ENCODE measurements around the gene CYP2F1.
"Not testable (repeated sequence)": the region's sequence is repeated elsewhere in the genome, so short reads cannot be mapped to it uniquely, and the experiment has no call there.

Gene CYP2F1

GRCh38 chr19:41114132-41114531 is at the start of gene CYP2F1:
TSS of gene CYP2F1 (plus strand) at chr19:41114432. CDS start at chr19:41116189, 1,757 bp downstream.
- FAIRE-seq = no peak

GRCh38 chr19:41064974-41065569 is 49.2 kb upstream of the CYP2F1 start:
- FAIRE-seq = peak; percentile 68

GRCh38 chr19:41076286-41076685 is 37.9 kb upstream of the CYP2F1 start:
- no peak for FAIRE-seq

GRCh38 chr19:41083516-41083915 is 30.7 kb upstream of the CYP2F1 start:
- no peak for FAIRE-seq

- FAIRE-seq = no peak
Observed at GRCh38 chr19:41085748-41086415, 28.4 kb upstream of the CYP2F1 start.

- no peak for FAIRE-seq
Observed at GRCh38 chr19:41088151-41088550, 26.1 kb upstream of the CYP2F1 start, which contains the start of gene CYP2A13. TSS of gene CYP2A13 (plus strand) at chr19:41088451. CDS start at chr19:41088472, 21 bp downstream.

GRCh38 chr19:41089959-41090358 is 24.3 kb upstream of the CYP2F1 start:
- no peak for FAIRE-seq

GRCh38 chr19:41095703-41096102 is 18.5 kb upstream of the CYP2F1 start:
- no peak for FAIRE-seq

GRCh38 chr19:41096353-41096752 is 17.9 kb upstream of the CYP2F1 start:
- FAIRE-seq = no peak

- FAIRE-seq = no peak
Observed at GRCh38 chr19:41097302-41097701, 16.9 kb upstream of the CYP2F1 start.

GRCh38 chr19:41098762-41099161 is 15.5 kb upstream of the CYP2F1 start:
- FAIRE-seq = no peak

GRCh38 chr19:41102210-41102609 is 12.0 kb upstream of the CYP2F1 start:
- not testable (repeated sequence) for FAIRE-seq

GRCh38 chr19:41106177-41106576 is 8.1 kb upstream of the CYP2F1 start:
- FAIRE-seq = no peak

- no peak for FAIRE-seq
Observed at GRCh38 chr19:41111296-41111695, 2.9 kb upstream of the CYP2F1 start.

- FAIRE-seq = no peak
Observed at GRCh38 chr19:41111750-41112295, 2.4 kb upstream of the CYP2F1 start.

GRCh38 chr19:41112728-41113290 is 1.4 kb upstream of the CYP2F1 start:
- no peak for FAIRE-seq

GRCh38 chr19:41116261-41116660 is 2.0 kb downstream of the CYP2F1 start:
- FAIRE-seq = no peak

GRCh38 chr19:41120929-41121911 is 7.0 kb downstream of the CYP2F1 start:
- FAIRE-seq = not testable (repeated sequence)

- not testable (repeated sequence) for FAIRE-seq
Observed at GRCh38 chr19:41122846-41123245, 8.6 kb downstream of the CYP2F1 start.

GRCh38 chr19:41123716-41124294 is 9.6 kb downstream of the CYP2F1 start:
- FAIRE-seq = no peak

GRCh38 chr19:41126765-41127203 is 12.6 kb downstream of the CYP2F1 start:
- FAIRE-seq = peak; percentile 36

GRCh38 chr19:41127362-41127761 is 13.1 kb downstream of the CYP2F1 start:
- not testable (repeated sequence) for FAIRE-seq
